Breast epithelium (tissue), 3 donors: ENCODE measurements around the gene SLAMF1.

Source experiments
- POLR2AphosphoS5 ChIP-seq, 3 donors: sonication (generic); formaldehyde crosslinking; IDR thresholded peaks; one replicate each; pipeline ENCODE4 v1.6.1; 2017; ENCODE audit warnings: antibody characterized with exemption in 3 of 3
- TF ChIP-seq, protein P1 (sequence below), 3 donors: fragments of 450-650 bp; IDR thresholded peaks; one replicate each; pipeline ENCODE4 v1.5.1; 2016 to 2017; ENCODE audit warnings: antibody characterized with exemption in 3 of 3, mild to moderate bottlenecking in 3 of 3, moderate library complexity in 3 of 3

DNA sequence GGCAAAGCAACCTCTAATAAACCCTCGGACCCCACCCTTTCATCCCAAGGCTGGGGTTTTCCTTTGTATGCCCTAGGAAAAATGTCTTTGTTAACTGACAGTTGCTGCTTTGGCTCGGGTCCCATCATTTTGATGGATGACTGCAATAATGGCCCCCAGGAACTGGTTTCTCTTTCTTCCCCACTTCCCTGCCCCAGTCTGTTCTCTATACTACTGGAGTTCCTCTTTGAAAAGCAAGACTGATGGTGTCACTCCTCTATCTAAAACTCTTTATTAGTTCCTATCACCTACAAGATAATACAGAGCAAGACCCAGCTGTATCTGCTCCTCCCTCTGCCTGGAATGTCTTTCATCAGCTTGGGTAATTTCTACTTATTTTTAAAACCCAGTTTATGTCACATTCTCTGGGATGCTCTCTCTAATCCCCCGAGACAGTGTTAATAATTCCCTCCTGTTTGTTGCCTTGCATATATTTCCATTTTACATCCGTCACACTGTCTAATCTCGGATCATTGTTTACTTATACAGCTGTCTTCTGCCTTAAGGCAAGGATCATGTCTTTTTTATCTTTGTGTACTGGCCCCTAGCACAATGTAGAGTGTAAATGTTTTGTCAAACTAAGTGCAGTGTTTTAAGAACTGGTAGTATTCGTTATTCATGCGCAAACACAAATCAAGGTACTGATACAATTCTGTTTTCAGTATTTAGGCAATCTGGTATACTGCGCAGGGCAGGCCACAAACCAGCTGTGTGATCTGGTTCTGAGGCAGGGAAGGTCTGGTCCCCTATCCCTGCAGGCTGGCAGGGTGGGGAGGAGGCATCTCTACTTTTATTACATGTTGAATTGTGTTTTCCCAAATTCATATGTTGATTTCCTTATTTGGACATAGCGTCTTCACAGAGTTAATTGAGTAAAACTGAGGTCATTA, 16.1 kb downstream of the SLAMF1 start:
- TF ChIP-seq, protein P1, sequence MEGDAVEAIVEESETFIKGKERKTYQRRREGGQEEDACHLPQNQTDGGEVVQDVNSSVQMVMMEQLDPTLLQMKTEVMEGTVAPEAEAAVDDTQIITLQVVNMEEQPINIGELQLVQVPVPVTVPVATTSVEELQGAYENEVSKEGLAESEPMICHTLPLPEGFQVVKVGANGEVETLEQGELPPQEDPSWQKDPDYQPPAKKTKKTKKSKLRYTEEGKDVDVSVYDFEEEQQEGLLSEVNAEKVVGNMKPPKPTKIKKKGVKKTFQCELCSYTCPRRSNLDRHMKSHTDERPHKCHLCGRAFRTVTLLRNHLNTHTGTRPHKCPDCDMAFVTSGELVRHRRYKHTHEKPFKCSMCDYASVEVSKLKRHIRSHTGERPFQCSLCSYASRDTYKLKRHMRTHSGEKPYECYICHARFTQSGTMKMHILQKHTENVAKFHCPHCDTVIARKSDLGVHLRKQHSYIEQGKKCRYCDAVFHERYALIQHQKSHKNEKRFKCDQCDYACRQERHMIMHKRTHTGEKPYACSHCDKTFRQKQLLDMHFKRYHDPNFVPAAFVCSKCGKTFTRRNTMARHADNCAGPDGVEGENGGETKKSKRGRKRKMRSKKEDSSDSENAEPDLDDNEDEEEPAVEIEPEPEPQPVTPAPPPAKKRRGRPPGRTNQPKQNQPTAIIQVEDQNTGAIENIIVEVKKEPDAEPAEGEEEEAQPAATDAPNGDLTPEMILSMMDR (IDR thresholded peaks at IDR 0.05): no peak
- TF ChIP-seq POLR2AphosphoS5 (IDR thresholded peaks at IDR 0.05): no peak
